Activated CD4-positive, CD25-positive, alpha-beta regulatory T cell treated with anti-CD3 and anti-CD28 coated beads, Interleukin-2, amount 50 U/mL, for 24 hours (primary cell): ENCODE data around the gene CIC.
"Not testable (repeated sequence)": the region's sequence is repeated elsewhere in the genome, so short reads cannot be mapped to it uniquely, and the experiment has no call there.

Experiments used
- ATAC-seq, 2 donors: fragments of 150-1000 bp; cut with Tn5 transposase; one replicate each; pipeline ENCODE4 v1.10.0; 2021; ENCODE audit warnings: mild to moderate bottlenecking in 1 of 2, moderate library complexity in 1 of 2

CIC gene

DNA sequence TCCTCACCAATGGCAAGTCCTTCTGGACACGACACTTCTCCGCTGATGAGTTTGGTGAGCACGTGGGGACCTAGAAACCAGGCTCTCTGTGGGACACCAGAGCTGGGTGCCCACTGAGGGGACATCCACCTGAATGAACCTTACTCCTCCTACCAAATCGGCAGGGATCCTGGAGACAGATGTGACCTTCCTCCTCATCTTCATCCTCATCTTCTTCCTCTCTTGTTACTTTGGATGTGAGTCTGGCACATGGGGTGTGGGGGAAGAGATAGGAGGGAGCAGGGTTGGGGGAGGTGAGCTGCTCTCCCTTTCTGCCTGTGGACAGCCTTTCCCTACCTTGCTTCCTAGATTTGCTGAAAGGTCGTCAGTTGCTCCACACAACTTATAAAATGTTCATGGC, 46.0 kb downstream of the CIC start:
- no peak for ATAC-seq

DNA sequence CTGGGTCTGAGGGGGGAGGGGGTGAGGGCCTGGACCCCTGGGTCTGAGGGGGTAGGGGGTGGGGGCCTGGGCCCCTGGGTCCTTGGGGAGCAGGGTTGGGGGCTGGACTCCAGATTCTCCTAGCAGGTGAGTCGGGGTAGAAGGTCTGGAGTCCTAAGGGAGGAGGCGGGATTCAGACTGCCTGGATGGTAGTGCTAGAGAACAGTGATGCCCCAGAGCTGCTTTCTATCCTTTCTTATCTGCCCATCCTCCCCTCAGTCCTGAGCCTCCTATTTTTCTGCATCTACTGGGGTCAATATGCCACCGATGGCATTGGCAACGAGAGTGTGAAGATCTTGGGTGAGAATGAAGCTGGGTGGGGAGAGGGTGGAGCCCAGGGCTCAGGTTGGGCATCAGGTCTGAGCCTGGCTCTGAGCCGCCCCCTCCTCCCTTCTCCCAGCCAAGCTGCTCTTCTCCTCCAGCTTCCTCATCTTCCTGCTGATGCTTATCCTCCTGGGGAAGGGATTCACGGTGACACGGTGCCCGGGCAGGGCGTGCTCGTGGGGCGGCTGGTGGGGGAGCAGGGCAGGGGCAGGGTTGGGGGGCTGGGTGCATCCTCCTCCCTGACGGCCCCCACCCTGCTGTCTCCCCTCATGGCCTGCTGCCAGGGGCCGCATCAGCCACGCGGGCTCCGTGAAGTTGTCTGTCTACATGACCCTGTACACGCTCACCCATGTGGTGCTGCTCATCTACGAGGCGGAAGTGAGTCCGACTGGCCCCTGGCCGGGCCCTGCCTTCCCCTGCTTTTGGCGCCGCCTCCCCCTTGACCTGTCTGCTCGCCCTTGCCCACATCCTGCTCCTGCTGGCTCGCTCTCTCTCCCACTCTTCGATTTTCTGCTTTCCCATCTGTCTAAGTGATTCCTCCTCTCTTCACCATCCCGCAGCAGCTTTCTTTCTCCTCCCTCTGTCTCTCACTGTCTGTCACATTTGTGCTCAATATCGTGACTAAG, 47.5 kb downstream of the CIC start:
- no peak for ATAC-seq

DNA sequence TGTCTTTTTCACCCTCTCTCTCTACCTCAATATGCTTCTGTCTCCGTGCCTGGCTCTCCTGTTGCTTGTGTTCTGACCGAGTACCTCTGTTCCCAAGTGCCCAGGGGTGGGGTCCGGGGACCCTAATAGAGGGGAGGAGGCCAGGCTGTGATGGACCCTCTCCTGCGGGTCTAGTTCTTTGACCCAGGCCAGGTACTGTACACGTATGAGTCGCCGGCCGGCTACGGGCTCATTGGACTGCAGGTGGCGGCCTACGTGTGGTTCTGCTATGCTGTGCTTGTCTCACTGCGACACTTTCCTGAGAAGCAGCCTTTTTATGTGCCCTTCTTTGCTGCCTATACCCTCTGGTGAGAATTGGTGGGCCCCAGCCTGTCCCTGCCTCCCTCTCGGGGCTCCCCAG, 48.5 kb downstream of the CIC start:
- ATAC-seq: no peak

DNA sequence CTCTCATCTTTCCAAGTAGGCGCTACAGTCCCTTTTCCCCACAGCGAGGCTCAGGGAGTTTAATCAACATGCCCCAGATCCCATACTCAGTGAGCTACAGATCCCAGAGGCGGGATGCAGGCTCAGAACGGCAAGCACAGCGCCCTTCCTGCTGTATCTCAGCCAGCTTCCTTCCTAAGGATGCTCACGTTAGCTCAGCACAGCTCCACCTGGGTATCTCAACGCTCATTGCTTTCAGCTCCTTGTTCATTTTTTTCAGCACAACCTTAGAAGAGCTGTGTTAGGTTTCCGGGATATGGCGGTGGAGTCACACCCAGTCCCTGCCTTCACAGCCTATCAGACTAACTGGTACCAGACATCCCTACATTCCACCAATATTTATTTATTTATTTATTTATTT, 53.3 kb downstream of the CIC start:
- no peak for ATAC-seq

DNA sequence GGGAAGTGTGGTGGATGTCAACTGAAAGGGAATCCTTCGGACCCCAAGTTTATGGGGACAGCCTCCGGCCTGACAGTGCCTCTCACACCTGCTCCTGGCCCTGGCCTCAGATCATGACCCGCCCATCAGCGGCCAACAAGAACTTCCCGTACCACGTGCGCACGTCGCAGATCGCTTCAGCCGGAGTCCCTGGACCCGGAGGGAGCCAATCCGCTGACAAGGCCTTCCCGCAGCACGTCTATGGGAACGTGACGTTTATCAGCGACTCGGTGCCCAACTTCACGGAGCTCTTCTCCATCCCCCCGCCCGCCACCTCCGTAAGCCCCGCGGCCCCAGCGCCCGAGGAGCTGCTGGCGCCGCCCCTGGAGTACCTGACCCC, 54.4 kb downstream of the CIC start:
- no peak for ATAC-seq

DNA sequence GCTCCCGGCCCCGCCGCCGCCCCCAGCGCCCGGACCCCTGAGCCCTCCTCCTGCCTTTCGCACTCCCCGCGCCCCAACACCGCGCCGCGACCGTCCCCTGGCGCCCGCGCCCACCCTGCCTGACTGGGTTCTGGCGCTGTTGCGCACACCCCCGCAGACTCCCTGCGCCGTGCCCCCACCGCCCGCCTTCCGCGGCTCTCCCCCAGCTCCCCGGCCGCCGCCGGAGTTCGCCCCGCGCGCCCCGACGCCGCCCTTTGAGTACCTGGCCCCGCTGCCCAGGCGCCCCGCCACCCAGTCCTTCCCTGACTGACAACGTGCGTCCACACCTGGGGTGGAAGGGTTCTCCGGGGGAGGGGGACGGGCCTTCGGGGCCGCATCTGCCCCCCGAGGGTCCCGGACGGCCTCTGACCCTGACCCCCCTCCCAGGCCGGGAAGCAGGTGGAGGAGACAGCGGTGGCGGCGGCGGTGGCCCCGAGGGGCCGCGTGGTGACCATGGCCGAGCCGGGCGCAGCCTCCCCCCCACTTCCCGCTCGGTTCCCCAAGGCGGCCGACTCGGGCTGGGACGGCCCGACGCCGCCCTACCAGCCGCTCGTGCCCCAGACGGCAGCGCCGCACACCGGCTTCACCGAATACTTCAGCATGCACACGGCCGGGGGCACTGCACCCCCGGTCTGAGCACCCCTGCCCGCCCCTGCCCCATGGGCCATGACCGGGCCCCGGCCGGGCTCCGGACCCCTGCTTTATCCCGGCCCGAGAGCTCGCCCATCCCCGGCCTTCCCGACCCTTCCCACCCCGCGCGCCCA, 55.0 kb downstream of the CIC start:
- no peak for ATAC-seq

DNA sequence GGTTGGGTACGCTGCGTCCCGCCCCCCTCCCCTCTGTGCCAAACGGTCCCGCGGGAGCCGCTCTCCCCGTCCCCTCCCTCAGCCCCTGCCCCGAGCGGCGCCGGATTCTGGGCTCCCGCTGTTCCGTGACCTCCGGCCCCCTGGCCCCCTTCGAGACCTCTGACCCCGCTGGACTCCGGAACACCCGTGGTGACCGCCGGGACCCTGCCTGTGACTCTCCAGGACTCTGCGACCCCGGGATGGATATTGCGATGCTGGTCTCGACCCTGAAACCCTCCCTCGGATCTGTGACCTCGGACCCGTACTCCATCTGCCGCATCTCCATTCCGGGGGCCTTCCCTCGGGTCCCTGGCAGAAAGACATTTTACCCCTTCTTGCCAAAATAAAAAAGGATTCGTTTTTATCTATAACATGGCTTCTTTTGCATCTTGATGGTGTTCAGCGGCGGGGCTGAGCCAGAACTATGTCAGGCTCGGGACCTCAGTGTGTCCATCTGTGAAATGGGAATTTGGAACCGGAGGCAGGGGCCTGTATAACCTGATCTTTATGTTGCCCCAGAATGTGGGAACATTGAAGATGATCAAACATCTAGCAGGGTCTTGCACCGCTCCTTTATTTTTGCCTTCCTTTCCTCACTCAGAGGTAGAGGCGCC, 55.7 kb downstream of the CIC start:
- ATAC-seq: no peak

DNA sequence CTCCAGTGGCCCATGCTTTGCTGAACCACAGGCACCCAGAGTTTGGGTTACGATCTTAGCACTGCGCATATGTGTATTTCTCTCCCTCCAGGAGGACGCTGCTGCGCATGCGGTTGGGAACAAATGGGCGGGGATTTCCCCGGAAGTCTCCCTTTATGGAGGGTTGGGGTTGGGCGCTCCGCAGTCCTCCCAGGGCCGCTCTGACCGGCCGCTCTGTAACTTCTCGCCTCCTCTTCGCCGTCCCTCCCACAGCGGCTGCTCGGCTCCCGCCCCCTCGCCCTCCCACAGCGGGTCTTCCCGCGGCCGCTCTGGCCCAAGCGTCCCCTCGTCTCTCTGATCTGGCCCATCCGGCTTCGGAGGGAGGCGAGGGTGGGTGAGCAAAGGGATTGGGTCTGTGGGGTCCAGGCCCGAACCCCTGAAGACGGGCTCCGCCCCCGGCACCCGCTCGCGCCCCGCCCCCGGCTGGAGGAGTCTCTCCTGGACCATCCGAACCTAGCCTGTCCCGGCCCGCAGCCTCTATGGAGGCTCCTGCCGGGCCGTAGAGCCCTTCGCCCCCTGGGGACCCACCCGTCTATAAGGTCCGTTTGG, 56.4 kb downstream of the CIC start, which contains the start of gene MEGF8:
TSS of gene MEGF8 (plus strand) at position 328 of the 588 bp plus-strand sequence. CDS start 609 bp downstream, outside the sequence.
- ATAC-seq: peak; percentile 95

DNA sequence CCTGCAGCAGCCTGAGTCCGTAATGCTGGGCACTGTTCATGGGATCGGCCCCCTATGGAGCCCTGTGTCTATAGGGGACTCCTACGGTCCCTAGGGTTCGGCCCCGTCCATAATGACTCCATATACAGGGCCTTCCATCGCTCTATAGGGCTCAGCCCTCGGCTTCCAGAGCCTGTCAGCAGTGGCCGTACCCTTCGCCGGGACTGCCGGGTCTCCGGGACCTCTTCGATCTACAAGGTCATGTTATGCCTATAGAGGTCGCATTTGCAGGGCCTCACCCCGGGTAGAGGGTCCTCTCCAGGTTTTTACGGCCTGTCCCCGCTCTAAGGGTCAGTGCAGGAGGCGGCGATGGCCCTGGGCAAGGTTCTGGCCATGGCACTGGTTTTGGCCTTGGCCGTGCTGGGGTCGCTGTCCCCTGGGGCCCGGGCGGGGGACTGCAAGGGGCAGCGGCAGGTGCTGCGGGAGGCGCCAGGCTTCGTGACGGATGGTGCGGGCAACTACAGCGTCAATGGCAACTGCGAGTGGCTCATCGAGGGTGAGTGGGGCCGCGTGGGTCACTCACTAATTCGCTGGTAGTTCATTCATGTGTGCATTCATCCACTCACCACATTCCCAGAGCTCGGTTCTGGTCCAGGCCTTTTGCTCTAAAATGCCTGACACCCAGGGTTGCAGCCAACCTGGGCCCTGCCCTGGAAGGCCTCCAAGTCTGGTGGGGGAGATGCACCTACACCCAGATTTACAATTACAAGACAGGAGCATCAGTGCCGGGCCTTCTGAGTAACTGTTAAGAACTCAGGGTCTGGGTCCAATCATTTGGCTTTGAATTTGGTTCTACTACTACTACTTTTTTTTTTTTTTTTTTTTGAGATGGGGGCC, 57.1 kb downstream of the CIC start:
- ATAC-seq: peak; percentile 2 to 4

DNA sequence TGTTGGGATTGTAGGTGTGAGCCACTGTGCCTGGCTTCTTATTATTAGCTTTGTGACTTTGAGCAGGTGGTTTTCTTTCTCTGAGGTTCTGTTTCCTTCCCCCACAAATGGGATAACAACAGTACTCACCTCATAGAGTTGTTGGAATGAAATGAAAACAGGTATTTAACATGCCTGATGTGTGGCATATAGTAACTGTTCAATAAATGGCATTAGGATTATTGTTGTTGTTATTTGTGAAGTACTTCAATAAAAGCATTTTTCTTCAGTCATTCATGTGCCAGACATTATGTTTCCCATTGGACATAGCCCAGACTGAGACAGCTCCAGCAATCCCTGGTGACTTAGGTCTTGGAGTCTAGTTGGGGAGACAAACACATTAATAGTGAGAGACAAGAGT, 57.9 kb downstream of the CIC start:
- ATAC-seq: no peak

DNA sequence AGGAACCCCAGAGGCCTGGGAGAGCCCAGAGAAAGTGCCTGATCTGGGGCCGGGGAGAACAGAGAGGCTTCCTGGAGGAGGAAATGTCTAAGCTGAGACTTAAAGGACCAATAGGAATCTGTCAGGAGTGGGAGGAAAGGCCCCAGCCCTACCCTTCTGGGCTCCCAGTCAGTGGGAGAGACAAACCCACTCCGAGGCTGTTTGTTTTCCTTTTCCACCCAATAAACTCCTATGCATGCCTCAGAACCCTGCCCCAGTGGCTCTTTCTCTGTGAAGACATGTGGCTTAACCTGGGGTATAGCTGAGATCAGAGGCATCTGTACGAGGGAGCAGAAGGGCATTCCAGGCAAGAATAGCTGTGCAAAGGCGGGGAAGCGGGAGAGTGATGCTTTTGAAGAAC, 58.3 kb downstream of the CIC start:
- no peak for ATAC-seq

DNA sequence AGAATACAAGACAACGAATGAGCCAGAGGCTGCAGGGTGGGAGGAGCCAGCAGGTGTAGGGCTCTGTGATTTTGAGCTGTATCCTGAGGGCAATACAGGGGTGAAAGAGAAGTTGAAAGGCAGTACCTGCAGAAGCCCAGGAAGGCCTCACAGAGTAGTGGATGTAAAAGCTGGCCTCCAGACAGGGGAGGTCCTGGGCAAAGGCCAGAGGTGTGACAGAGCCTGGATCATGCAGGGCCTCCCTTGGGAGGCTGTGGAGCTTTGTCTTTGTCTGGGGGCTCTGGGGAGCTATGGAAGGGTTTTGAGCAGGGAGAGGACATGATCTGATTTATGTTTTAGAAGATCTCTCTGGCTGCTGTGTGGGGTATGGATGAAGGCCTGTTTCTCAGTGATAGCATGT, 59.1 kb downstream of the CIC start:
- no peak for ATAC-seq

DNA sequence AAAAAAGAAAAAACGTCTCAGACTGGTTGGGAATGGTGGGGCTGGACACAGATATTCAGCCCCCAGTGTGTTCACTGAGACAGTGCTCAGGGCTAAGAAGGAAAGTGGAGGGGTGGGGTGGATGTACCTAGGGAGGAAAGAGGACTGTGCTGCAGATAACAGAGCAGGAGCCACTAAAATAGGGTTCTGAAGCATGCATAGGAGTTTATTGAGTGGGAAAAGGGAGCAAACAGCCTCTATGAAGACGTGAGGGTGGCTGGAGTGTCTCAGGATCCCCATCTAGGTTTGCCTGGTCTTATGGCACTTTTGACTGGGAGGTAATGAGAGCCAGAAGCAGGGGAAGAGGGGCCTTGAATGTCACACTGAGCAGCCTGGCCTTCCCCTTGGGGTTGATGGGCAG, 59.8 kb downstream of the CIC start:
- no peak for ATAC-seq

DNA sequence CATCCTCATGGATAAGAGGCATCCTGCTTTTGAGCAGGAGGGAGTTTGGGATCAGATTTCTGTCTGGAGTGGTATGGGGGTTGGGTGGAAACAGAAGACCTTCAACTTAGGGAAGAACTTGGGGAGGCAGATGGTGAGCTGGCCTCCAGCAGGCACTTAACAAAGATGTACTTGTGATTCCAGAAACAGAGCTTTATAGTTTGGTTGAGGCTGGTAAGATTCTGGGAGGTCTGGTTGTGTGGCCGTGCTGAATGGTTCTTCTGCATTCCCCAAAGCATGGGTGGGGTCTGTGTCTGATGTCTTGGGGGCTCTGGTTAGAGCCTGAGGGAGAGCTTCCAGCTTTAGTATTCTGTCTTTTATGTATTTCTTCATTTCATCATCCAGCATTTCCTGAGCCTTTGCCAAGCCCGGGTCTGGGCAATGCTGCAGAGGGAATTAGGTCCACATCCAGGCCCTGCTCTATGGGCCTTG, 61.2 kb downstream of the CIC start:
- ATAC-seq: no peak

DNA sequence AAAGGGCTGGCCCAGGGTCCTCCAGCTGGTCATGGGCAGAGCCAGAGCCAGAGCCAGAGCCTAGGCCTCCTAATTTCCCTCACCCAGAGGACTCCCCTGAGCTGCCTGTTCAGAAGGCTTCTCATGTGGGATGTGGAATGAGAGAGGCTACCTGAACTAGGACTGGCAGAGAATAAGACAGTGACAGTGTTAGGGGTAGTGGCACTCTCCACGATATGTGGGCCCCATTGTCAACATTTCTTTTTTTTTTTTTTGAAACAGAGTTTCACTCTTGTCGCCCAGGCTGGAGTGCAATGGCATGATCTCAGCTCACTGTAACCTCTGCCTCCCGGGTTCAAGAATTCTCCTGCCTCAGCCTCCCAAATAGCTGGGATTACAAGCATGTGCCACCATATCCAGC, 62.3 kb downstream of the CIC start:
- ATAC-seq: not testable (repeated sequence)

DNA sequence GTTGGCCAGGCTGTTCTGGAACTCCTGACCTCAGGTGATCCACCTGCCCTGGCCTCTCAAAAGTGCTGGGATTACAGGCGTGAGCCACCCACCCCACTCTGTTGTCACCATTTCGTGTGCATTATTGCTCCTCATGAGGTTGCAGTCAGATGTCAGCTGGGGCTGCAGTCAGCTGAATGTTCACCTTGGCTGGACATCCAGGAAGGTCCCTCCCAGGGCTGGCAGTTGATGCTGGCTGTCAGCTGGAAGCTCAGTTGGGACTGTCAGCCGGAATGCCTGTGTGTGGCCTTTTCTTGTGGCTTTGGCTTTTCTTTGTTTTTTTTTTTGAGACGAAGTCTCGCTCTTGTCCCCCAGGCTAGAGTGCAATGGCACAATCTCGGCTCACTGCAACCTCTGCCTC, 63.0 kb downstream of the CIC start:
- no peak for ATAC-seq

DNA sequence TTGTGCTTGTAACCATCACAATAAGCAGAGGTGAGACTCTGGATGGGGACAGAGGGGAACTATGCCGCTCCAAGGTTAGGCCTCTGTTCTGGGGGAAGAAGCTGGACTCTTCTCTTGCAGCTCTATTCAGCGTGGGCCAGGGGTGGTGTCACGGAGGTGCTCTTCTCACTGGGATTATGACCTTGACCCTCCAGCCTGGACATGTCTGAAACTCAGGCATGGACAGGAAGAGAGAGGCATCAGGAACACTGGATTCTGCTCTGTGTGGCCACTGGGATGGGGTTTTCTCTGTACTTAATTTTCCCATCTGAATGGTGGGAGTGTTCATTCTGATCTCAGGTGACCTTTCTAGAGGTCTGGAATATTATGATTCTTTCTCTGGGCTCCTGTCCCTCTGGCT, 64.0 kb downstream of the CIC start:
- ATAC-seq: no peak

DNA sequence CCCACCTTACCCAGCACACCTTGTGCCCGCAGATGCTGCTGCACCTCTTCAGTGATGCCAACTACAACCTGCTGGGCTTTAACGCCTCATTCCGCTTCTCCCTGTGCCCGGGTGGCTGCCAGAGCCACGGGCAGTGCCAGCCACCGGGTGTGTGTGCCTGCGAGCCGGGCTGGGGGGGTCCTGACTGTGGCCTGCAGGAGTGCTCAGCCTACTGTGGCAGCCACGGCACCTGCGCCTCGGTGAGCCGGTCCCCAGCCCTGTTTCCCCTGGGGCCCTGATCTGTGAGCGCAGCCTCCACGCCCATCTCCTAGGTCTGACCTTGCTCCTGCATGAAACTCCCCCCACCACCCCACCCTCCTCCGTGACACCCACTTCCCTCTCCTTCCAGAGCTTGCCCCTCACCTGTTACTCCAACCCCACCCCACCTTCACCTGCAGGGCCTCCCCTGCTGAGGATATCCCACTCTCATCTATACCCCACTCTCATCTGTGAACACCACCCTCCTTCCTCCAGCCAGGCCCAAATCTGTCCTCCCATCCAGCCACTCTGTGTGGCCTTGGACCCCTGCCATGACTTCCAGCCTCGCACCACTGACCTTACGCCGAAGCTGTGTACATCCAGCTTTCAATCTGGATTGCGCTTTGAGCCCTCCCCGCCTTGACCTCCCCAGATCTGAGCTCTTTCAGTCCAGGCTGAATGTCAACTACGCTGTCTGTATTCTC, 65.1 kb downstream of the CIC start:
- no peak for ATAC-seq

DNA sequence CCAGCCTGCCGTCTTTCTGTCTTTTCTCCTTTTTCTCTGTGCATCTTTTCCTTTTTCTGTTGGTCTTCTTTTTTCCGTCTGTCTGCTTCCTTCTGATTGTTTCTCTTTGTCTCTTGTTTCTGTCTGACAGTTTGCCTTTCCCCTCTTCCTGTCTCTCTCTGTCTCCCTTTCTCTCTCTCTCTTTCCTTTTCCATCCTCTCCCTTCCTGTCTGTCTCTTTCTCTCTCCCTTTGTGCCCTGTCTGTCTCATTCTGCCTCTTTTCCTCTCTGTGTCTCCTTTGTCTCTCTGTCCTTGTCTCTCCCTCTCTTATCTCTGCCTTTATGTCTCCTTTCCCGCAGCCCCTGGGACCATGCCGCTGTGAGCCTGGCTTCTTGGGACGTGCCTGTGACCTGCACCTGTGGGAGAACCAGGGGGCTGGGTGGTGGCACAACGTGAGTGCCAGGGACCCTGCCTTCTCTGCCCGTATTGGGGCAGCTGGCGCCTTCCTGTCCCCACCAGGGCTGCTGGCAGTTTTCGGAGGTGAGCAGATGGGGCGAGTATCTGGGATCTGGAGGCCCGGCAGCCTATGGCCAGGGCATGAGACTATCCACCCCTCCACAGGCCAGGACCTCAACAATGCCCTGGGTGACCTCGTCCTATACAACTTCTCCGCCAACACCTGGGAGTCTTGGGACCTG, 65.8 kb downstream of the CIC start:
- ATAC-seq: no peak

DNA sequence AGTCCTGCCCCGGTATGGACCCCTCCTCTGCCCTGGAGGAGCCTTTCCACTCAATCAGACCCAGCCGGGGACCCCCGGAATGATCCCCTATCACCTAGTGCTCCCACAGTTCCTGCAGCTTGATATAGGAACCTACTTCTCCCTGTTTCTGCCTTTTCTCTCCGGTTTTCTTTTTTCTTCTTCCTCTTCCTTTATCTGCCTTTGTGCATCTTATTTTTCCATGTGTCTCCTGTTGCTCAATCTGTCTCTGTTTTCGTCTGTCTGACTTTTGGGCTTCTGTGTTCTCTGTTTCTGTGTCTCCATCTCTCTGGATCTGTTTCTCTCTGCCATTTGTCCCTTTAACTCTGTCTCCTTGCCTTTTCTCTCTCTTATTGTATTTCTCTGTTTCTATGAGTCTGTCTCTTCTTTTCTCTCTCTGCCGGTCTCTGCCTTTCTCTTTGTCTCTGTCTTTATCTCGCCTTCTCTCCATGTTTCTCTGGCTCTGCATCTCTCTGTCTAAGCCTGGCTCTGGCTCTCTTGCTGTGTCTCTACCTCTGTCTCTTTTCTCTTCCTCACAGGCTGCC, 66.4 kb downstream of the CIC start:
- ATAC-seq: no peak
